LNCAP (cell line): ENCODE results near the gene BCL6B.

Experiments used
- TF ChIP-seq, protein P1 (sequence below): fragments of 450-650 bp; IDR thresholded peaks from 2 replicates; pipeline ENCODE4 v1.5.1; 2017; ENCODE audit warnings: mild to moderate bottlenecking

The BCL6B gene

DNA sequence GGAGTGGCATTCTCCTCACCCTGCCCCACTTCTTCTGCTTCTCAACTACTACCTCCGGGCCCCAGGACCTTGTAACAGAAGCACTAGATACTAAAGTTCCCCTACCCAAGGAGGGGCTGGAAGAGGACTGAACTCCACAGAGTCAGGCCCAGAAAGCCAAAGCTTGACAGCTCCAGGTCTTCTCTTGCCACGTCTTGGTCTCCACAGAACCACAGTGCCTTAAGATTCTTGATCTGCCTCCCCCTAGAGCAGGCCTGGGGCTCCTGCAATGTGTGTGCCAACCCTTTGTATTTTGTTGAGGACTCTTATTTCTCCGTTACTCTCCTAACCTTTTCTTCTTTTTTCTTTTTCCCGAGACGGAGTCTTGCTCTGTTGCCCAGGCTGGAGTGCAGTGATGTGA, 17.0 kb downstream of the BCL6B start:
- TF ChIP-seq, protein P1, sequence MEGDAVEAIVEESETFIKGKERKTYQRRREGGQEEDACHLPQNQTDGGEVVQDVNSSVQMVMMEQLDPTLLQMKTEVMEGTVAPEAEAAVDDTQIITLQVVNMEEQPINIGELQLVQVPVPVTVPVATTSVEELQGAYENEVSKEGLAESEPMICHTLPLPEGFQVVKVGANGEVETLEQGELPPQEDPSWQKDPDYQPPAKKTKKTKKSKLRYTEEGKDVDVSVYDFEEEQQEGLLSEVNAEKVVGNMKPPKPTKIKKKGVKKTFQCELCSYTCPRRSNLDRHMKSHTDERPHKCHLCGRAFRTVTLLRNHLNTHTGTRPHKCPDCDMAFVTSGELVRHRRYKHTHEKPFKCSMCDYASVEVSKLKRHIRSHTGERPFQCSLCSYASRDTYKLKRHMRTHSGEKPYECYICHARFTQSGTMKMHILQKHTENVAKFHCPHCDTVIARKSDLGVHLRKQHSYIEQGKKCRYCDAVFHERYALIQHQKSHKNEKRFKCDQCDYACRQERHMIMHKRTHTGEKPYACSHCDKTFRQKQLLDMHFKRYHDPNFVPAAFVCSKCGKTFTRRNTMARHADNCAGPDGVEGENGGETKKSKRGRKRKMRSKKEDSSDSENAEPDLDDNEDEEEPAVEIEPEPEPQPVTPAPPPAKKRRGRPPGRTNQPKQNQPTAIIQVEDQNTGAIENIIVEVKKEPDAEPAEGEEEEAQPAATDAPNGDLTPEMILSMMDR = no peak

DNA sequence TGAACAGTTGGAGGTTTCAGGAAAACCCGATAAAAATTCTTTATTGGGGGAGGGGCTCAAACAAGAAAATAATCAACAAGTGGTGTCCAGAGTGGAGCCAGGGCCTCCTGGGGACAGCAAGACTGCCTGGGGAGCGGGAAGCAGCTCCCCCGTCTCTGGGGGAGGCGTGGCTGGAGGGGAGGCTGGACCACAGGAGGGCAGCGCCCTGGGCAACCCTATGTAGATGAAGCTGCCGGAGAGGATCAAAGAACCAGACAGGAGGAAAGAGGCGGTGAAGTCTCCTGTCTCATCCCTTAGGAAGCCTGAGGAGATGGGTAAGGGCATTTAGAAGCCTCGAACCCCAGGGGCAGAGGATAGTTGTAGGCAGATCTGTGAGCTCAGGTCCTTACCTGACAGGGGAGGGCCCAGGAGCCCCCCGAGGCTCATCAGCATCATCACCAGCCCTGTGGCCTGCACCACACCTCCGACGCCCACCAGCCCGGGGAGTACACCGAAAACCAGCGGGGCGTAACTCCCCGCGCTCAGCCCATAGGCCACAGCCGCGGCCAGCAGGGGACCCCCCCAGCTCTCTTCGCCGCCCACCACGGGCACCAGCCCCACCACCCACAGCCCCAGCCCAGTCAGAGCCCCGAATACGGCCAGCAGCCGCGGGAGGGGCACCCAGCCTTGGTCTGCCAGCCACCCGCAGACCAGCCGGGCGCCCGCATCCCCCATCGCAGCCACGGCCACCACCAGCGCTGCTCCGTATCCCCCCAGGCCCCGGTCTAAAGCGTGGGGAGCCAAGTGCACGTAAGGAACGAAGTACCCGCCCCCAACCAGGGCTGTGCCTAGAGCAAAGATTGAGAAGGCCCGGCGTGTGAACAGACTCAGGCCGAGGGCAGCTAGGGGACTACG, 19.0 kb downstream of the BCL6B start:
- TF ChIP-seq, protein P1 = no peak

DNA sequence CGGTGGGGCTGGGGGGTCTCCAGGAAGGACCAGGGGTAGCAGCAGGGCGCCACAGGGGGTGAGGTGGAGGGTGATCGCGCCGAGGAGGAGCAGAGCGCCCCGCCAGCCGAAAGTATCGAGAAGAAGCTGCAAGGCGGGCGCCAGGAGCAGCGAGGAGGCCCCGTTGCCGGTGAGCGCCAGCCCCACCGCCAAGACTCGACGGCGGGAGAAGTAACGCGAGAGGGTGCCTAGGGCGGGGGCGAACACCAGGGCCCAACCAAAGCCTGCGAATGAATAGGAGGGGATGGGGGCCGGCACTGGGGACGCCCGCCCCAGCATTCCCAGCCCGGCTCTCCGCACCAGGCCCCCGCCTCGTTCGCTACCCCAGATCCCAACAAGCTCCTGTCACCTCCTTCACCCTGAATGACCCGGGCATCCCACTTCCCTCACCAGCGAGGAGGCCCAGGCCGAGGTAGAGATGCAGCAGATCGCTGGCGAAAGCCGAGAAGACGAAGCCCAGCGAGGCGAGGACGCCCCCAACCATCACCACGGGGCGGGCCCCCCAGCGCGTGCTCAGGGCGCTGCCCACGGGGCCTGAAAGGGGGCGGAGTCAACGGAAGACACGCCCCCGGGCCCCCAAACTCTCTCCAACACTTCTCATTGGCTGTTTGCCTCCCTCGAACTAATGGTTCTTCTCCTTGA, 19.8 kb downstream of the BCL6B start:
- TF ChIP-seq, protein P1 = no peak

DNA sequence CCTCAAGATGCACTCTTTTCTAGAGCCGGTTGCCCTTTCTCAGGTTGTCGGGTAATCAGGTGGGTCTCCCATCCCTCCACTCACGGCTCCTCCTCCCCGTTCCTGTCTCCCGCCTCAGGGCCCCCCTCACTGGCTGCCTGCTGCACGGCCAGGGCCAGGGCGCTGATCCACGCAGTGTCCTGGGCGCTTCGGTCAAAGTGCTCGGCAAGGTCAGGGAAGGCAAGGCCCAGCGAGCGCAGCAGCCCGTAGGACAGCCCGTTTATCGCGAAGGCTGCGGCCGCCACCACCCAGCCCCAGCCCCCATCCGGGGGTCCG, 20.3 kb downstream of the BCL6B start:
- TF ChIP-seq, protein P1 = no peak

DNA sequence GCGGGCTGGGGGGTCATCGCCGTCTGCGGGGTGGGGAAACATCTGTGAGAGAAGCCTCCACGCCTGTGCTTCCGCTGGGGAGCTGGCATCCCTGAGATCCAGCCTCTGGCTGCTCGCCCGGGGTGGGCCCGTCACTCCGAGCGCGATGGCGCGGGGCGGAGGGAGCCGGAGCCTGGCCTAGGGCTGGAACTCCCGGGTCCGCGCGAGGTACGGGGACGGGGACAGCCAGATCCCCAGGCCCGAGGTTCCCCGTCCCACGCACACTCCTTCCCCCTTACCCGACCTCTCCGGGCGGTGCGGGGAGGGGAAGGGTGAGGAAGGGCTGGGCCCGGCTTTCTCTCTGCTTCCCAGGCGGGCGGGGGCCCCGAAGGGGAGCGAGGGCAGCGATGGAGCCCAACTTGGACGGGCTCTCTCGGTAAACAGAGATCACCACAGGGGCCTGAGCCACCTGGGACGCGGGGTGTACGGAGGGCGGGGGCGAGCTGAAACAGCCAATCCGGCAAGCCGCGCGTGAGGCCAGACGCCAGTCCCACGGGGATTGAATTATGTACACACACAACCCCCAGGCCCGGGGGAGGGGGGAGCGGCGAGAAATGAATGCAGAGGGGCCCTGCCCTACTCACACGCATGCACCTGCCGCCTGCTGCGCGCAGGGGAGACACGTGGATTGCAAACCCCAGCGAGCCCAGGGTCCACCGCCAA, 20.8 kb downstream of the BCL6B start, which contains the start of gene SLC16A11:
SLC16A11 (minus strand) TSS at position 596 of the 702 bp plus-strand sequence; CDS start at position 17, 579 bp downstream.
- TF ChIP-seq, protein P1 = no peak

DNA sequence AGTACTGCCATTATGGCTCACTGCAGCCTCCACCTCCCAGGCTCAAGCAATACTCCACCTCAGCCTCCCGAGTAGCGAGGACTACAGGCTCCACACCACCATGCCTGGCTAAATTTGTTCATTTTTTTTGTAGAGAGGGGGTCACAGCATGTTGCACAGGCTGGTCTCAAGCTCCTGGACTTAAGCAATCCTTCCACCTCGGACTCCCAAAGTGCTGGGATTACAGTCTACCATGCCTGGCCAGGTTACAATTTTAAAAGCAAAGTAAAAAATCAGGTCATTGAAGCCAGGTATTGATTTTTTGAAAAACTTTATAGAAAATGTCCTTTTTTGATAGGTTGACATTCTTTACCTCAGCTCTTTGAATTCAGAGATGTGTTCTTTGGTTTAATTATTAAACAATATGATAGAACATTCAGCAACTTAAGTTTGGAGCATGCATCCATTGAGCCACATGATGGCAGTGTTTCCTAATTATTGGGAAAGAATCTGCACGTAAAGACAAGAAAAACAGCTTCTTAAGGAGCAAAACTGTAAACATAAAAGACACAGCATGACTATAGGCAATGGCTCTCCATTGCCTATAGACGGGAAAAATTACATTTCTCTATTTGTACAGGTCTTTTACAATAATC, 22.8 kb downstream of the BCL6B start:
- TF ChIP-seq, protein P1 = peak; percentile 91

DNA sequence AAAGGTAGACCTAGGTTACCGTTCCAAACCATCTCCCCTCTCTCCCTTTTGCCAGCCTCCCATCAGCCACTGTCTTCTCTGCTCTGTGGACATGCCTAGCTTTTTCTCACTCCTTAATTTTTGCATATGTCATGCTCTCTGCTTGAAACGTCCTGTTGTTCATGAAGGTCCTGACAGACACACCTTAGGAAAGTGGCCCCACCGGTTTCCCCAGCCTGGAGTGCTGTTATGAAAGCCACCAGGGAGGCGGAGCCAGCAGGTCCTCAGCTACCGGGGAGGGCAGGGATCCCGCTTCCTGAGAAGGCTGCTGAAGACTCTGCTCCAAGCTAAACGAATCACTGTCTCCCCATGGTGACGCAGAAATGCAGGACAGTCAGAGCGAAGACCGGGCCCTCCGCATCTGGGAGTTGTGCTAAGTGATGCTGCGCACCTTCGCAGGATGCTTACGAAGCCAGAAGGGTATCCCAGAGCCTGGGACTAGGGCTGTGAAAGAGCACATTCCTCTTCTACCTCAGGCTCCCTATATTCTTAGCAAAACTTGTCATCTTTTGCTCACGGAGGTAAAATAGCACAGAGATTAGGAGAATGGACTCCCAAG, 23.4 kb downstream of the BCL6B start:
- TF ChIP-seq, protein P1 = peak; percentile 7; the same call in 1 of the 2 replicates
